NOMO-1 treated with dmso at 0.1 percent for 144 hours (cell line): ENCODE data around the gene IL20.
"Not testable (repeated sequence)": the region's sequence is repeated elsewhere in the genome, so short reads cannot be mapped to it uniquely, and the experiment has no call there.

Source experiments
- DNase-seq: peaks from one replicate; lab custom pipeline; 2025; ENCODE audit not compliant: unreplicated experiment; lab: John Stamatoyannopoulos, UW

Gene IL20

DNA sequence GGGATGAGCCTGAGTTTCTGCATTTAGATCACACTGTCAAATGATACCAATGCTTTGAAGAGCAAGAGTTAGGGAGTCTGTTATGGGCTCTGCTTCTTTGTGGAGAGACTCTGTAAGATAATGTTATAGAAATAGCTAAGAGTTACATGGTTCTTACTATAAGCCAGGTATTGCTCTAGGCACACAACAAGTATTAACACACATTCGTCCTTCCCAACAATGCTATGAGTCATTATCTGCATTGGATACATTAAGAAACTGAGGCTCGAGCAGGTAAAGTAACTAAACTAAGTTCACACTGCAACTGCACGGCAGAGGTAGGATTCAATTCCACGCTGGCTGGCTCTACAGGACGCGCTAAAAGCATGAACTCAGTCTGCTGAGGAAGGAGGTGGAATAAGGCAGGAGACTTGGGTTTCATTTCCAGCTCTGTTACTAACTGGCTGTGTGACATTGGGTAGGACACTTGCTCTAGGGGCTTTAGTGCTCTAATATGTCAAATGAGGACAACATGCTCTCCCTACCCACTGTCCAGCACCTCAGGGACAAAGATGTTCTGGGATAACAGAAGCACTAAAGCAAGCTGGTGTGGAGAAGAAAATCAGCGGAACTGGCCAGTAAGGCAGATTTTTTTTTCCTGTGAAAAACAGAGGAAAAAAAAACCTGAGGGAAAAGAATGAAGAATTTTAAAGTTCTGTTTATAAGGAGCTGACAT lies 23.7 kb upstream of the IL20 start:
- DNase-seq = no peak

DNA sequence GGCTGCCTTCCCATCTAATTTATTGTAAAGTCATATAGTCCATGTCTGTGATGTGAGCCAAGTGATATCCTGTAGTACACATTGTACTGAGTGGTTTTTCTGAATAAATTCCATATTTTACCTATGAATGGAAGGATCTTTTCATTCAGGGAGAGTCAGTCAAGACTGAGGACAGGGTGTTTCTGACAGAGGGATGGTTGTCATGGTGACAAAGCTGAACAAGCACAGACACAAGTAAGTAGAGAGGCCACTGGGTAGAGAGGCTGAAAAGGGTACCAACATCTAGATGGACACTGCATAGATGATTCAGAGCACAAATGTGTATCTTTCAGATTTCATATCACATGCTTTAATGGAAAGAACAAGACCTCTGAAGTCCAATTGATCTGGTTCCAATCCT lies 22.6 kb upstream of the IL20 start:
- no peak for DNase-seq

DNA sequence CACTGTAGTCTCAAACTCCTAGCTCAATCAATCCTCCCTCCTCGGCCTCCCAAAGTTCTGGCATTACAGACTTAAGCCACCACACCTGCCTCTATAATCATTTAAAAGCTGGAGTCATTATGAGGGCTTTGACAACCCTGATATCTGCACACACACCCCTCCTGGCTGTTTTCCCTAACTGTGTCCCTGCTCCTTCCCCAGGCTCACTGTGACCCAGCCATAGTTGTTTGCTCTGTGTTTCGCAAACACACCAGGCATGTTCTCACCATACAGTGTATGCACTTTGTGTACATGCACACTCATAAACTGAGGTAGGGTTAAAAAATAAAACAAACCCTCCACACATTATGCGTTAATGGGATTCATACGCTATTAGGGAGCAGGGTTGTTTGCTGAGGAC lies 21.8 kb upstream of the IL20 start:
- no peak for DNase-seq

DNA sequence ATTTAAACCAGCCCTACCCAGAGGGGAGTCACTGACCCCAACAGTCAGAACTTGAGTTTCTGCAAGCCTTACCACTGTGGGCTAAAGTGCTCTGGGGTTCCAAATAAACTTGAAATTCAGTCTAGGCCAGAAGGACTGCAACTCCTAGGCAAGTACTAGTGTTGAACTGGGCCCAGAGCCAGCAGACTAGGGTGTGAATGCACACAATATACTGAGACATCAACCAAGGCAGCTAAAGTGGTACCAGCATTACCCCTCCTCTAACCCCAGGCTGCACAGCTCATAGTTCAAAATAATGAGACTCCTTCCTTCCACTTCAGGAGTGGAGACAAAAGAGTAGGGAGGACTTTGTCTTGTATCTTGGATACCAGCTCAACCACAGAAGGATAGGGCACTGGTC lies 18.9 kb upstream of the IL20 start:
- DNase-seq = no peak

DNA sequence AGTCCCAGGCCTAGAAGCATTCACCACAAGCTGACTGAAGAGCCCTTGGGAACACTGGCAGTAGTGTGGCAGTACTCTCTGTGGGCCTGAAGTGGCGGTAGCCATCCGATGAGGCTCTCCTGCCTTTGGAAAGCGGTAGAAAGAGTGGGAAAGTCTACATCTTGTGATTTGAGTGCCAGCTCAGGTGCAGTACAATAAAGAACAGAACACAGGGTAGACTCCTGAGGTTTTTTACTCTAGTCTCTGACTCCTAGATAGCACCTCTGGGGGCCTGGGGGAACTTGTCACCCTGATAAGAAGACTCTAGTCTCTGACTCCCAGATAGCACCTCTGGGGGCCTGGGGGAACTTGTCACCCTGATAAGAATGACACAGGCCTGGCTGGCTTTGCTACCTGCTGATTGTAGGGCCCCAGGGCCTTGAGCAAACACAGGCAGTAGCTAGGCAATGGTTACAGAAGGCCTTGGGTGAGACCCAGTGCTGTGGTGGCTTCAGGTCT lies 18.0 kb upstream of the IL20 start:
- DNase-seq = no peak

DNA sequence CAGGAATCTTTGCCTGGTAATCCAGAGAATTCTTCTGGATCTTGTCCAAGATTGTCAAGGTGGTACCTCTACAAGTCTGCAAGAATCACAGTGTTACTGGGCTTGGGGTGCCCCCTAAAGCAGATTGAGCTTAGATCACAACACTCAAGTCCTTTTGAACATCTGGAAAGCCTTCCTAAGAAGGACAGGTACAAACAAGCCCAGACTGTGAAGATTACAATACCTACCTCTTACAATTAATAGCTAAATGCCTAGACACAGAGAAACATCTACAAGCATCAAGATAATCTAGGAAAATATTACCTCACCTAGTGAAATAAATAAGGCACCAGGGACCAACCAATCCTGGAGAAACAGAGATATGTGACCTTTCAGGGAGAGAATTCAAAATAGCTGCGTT lies 17.5 kb upstream of the IL20 start:
- DNase-seq = no peak

DNA sequence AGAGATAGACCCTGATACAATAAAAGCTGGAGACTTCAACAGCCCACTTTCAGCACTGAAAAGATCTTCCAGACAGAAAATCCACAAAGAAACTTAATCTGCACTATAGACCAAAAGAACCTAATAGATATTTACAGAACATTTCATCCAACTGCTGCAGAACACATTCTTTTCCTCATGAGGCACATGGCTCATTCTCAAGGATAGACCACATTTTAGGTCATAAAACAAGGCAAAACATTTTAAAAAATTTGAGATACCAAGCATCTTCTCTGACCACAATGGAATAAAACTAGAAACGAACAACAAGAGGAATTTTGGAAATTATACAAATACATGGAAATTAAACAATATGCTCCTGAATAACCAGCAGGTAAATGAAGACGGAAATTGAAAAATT lies 15.0 kb upstream of the IL20 start:
- DNase-seq = no peak

DNA sequence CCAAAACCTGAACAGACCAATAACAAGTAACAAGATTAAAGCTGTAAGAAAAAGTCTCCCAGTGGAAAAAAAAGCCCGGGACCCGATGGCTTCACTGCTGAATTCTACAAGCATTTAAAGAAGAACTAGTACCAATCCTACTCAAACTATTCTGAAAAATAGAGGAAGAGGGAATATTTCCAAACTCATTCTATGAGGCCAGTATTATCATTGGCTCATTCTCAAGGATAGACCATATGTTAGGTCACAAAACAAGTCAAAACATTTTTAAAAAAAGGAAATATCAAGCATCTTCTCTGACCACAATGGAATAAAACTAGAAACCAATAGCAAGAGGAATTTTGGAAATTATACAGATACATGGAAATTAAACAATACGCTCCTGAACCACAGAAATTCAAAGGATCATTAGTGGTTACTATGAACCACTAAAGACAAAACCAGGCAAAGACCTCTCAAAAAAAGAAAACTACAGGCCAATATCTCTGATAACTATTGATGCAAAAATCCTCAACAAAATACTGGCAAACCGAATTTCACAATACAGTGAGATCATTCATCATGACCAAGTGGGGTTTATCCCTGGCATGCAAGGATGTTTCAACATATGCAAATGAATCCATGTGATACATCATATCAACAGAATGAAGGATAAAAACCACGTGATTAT lies 13.9 kb upstream of the IL20 start:
- no peak for DNase-seq

DNA sequence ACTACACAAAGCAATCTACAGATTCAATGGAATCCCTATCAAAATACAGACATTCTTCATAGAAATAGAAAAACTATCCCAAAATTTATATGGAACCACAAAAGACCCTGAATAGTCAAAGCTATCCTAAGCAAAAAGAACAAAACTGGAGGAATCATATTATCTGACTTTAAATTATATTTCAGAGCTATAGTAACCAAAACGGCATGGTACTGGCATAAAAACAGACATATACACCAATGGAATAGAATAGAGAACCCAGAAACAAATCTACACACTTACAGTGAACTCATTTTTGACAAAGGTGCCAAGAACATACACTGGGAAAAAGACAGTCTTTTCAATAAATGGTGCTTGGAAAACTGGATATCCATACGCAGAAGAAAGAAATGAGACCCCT lies 12.8 kb upstream of the IL20 start:
- DNase-seq = not testable (repeated sequence)

DNA sequence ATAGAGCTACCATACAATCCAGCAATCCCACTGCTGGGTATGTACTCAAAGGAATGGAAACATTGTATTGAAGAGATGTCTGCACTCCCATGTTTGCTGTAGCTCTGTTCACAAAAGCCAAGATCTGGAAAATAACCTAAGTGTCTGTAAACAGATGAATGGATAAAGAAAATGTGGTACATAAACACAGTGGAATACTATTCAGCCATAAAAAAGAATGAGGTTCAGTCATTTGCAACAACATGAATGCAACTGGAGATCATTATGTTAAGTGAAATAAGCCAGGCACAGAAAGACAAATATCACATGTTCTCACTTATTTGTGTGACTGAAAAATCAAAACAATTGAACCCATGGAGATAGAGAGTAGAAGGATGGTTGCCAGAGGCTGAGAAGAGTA lies 11.7 kb upstream of the IL20 start:
- DNase-seq = not testable (repeated sequence)

DNA sequence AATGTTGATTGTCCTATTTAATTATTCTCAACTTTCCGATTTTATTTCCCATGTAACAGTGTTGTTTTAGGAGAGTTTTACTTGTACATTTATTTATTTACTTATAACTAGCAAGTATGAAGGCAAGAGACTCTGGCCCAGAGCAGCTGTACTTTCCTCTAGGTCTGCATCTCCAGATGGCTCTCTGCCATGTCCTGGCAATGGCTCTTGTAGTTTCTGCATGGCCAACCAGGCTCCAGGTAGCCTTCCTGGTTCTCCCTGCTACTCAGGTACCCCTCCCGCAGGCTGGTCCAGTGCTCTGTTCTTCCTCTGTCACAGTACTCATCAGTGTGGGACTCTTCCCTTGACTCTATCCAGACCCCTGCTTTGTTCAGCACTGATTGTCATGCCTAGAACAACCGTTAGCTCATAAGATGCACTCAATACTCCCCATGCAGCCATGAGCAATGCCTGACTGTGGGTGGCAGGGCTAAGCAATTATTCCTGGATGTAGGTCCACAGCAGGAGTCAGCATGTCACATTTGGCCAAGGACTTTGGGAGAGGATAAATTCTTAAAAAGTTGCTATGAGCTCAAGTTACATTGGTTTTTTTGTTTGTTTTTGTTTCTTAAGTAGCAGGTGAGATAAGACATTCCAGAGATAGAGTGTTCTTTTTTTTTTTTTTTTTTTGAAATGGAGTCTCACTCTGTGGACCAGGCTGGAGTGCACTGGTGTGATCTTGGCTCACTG lies 10.9 kb upstream of the IL20 start:
- DNase-seq = no peak

DNA sequence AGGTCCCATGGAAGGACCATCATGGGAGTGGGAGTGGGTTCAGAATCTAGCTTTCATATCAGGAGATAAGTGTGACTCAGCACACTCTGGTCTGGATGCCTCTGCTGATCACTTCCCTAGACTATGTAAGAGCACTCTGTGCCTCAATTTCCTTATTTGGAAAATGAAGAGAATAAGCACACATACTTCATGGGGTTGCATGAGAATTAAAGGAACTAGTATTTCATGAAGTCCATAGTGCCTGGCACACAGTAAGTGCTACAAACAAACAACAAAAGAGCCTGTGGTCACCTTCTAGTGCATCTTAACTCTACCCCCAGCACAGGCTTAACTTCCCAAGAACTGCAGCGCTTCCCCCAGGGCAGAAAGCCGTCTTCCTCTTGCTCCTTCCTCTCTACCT lies 9.6 kb upstream of the IL20 start:
- no peak for DNase-seq

DNA sequence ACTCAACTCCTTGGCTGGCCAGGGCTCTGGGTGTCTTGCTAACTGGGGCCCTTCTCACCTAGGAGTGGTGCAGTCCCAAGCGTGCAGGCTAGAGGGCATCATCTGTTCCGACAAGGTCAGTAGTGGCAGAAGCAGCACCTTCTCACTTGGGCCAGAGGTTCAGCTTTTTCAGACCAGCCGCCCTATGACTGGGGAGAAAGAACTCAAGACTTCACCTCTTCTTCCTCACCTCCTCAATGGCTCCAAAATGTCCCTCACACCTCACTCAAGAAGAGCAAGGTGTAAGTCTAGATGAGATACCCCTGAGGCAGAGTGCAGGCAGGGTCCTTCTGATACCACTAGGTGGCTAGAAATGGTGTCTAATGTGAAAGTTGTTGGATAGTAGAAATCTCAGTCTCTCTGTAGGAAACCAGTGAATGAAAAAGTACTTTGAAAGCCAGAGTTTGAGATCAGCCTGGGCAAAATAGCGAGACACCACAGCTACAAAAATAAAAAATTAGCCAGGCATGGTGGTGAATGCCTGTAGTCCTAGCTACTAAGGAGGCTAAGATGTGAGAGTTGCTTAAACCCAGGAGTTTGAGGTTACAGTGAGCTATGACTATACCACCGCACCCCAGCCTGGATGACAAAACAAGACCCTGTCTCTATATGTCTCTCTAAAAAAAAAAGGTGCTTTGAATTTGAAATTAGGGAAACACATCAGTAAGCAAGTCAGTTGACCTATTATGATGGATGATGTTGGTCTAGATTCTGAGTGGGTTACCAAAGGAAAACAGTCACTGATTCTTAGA lies 8.6 kb upstream of the IL20 start:
- DNase-seq = no peak

DNA sequence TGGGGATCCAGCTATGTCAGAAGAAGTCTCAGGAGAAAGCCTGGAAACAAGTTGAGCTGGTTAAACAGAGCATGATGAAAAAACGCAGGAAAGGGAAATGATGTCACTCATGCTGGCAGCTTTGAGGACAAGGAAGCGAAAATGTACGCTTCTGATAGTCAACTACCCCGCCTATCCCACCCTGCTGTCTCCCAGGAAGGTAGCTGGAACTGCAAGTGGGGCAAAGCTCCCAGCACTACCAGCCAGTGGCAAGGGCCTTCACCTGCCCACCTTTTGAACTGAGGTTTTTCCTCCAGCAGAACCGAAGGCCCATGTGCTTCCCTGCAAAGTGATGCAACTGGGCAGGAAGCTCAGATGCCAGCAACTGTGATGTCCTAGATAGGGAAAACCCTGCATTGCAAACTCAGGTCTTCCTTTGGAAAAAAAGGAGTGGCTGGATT lies 6.3 kb upstream of the IL20 start:
- DNase-seq = no peak

DNA sequence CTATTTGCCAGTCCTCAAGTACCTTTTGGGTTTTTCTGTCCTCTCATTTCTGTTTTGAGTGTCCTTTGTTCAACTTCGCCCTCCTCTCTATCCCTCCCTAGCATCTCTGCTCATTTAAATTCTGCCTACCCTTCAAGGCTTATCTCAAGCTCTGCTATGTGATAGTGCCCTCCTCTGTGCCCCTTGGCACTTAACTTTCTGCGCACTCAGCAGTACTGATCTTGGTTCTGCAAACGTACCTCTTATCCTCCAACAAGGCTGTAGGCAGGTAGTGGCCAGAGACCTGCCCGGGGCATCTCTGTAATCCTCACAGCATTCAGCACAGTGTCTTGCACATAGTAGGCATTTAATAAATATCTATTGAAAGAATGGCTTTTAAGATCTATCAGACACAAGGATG lies 5.3 kb upstream of the IL20 start:
- DNase-seq = no peak

DNA sequence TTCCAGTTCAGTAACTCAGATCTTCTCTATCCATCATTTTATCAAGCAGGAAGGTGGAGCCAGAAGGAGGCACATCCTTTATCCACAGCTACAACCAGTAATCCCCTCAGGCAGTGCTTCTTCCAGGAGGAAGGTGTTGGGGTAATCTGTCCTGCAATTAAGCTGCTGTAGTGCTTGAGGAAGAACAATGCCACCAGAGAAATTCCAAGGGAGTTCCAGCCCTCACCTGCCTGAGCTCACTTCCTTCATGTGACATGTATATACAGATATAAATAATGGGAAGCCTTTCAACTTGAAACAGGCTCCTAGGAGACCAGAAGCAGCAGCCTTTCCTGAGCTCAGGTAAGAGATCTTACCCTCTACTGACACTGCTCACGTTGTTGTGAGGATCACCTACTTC lies 2.2 kb upstream of the IL20 start:
- DNase-seq = no peak

DNA sequence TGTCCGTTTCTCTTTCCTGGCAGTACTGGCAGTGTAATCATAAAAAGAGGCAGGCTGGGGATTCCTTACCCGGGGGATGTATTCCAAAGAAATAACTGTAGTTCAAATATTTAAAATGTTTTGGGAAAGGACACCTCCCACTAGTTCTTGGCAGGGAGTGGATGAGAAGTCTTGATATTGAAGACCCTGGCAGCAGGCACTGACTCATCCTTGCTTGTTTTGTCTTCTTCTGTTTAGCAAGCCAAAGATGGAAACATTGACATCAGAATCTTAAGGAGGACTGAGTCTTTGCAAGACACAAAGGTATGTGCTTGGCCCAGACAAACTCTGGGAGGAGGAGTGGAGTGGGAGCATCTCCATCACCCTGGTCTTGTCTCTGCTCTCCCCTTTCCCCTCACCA lies 639 bp downstream of the IL20 start:
- no peak for DNase-seq

DNA sequence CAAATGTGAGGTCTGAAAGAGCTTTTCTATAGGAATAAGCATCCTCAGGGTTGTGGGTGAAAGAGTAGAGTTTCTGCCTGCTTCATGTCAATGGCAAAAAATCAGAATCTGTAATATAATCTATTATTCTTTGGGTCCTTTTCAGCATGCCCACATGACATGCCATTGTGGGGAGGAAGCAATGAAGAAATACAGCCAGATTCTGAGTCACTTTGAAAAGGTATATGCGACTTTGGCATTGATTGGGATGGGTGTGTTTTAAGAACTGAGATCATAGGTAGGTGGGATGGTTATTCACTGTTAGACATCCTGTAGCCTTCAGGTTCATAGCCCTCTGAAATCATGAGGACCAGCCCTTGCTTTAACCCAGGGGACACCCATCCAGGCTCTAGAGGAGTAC lies 1.8 kb downstream of the IL20 start:
- no peak for DNase-seq

DNA sequence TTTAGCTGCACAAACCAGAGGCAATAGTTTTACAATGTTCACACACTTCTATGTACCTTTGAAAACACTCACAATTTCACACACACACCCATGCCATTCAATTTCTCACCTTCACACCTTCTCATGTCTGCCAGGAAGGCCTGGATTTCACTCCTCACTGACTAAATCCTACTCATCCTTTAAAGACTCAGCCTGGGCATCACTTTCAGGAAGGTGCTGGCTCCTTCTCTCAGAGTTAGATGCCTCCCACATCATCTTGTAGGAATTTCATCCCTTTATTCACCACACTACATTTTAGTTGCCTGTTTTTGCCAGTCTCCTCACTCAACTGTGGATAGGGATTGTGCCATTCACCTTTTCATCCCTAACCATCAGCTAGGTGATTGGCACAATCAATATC lies 2.3 kb downstream of the IL20 start:
- no peak for DNase-seq

DNA sequence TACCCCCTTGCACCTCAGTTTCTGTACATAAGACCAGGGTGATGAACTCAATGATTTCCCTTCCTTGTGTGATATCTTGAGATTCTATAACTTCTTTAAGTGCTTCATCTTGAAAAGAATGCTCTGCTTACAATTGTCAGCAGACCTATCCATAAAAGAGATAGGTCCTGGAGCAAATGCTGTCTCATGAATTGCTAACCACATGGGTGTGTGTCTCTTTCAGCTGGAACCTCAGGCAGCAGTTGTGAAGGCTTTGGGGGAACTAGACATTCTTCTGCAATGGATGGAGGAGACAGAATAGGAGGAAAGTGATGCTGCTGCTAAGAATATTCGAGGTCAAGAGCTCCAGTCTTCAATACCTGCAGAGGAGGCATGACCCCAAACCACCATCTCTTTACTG lies 2.8 kb downstream of the IL20 start:
- no peak for DNase-seq

DNA sequence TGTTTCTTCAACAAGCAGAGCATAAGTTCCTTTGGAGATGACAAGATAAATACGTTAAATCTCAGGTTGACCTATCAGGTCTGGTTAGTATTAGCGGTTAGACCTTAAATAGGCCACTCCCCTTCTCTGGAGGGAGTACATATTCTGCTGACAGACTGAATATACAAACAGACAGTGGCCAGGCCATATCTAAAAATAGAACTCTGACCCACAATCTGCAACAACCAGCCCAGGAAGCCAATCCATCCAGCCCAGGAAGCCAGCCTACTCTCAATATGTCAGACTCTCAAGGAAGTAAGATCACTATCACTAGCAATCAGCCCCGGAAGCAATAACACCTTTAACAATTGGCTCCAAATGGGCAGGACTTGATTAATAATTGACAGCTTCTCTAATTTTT lies 6.7 kb downstream of the IL20 start:
- no peak for DNase-seq
